Activated CD8-positive, alpha-beta memory T cell treated with anti-CD3 and anti-CD28 coated beads, Interleukin-2, amount 10 ng/mL, durations not matched to agents 7 days and 5 days (primary cell): Measurements from ENCODE around the gene CAMTA2. TPM values are rescaled to one million over a fixed set of nuclear protein-coding genes. Genes with fewer than 3 reads are reported as not detected.

Experiments used
- ATAC-seq: fragments of 150-1000 bp; cut with Tn5 transposase; one replicate; pipeline ENCODE4 v1.10.0; 2021; ENCODE audit warnings: moderate library complexity
- CTCF ChIA-PET: fragments of 350-600 bp; sonication (Branson Sonifier 250); formaldehyde crosslinking; loops from one replicate; lab custom pipeline; 2021; ENCODE audit warnings: antibody characterized with exemption; lab: Charles Lee
- DNase-seq: peaks from one replicate; pipeline ENCODE4 v3.0.0-alpha.2; 2020
- H3K27ac Mint-ChIP-seq: one replicate; pipeline ENCODE4 v1.8.0; 2021; ENCODE audit warnings: mild to moderate bottlenecking, mixed read lengths
- H3K27me3 Mint-ChIP-seq: one replicate; pipeline ENCODE4 v1.8.0; 2021; ENCODE audit warnings: mixed read lengths
- H3K36me3 Mint-ChIP-seq: one replicate; pipeline ENCODE4 v1.8.0; 2021; ENCODE audit warnings: mild to moderate bottlenecking, mixed read lengths
- H3K4me1 Mint-ChIP-seq: one replicate; pipeline ENCODE4 v1.8.0; 2021; ENCODE audit warnings: mixed read lengths
- H3K4me3 Mint-ChIP-seq: one replicate; pipeline ENCODE4 v1.8.0; 2021; ENCODE audit warnings: mild to moderate bottlenecking, moderate library complexity, mixed read lengths
- H3K9me3 Mint-ChIP-seq: one replicate; pipeline ENCODE4 v1.8.0; 2022; ENCODE audit warnings: low read depth, mixed read lengths
- microRNA-seq: library from miRNA; unstranded; fragments of <30 nt; microRNA quantifications from one replicate; pipeline ENCODE4 v1.2.0, GENCODE V29; 2022
- total RNA-seq, 2 experiments: library from RNA; stranded (reverse); gene quantifications; one replicate each; pipeline ENCODE4 v1.2.3, GENCODE V29; 2021

The CAMTA2 gene
- total RNA-seq, 2 experiments from 2014 or later: 60.6 to 72.5 TPM

GRCh38 chr17:4920351-4921048, 67.0 kb downstream of the CAMTA2 start:
- Mint-ChIP-seq H3K27ac (no peak overlapping the region), H3K27me3 (no peaks in the 10 kb centered on the region), H3K9me3 (no peaks in the 10 kb centered on the region), H3K4me1 (no peaks in the 10 kb centered on the region), H3K36me3 (peaks cover 2% of the 10 kb centered on the region), H3K4me3 (no peak overlapping the region)
- CTCF ChIA-PET: interaction anchor here (1.4 to 2.4 kb wide), 2 partner anchors 11 to 20 kb away, joined by 3 to 12 read pairs; partner anchors contain the start of genes RNF167 and SLC25A11
- no peak for ATAC-seq
- no peak for DNase-seq

- DNase-seq (no peak), ATAC-seq (no peak)
- CTCF ChIA-PET: interaction anchor here (0.6 to 2.4 kb wide), 3 partner anchors 11 to 438 kb away, joined by 3 to 12 read pairs (median 4); partner anchors contain the start of genes RNF167 and SLC25A11
- H3K9me3 Mint-ChIP-seq: no peaks in the 10 kb centered on the region
- peaks cover 2% of the 10 kb centered on the region for H3K36me3 Mint-ChIP-seq
- no peak overlapping the region for H3K27ac Mint-ChIP-seq
- H3K27me3 Mint-ChIP-seq: no peaks in the 10 kb centered on the region
- no peaks in the 10 kb centered on the region for H3K4me1 Mint-ChIP-seq
- no peak overlapping the region for H3K4me3 Mint-ChIP-seq
These were observed 67.9 kb downstream of the CAMTA2 start for GRCh38 chr17:4919511-4920047.

Small RNA genes within 50 kb of the gene (microRNA-seq; reads per million reads assigned to microRNA genes)
- gene MIR6864 (not detected), gene MIR6865 (not detected)

Other genes starting within 250 kb of the CAMTA2 start
- gene ZMYND15, start 247.8 kb downstream of the CAMTA2 start, total RNA-seq: under 1 TPM in 1 of 2 experiments, not detected in 1; 0.12 TPM
- under 1 TPM; 0.70 to 0.96 TPM for gene CXCL16, start 247.7 kb downstream of the CAMTA2 start, total RNA-seq
- gene TM4SF5, start 215.8 kb downstream of the CAMTA2 start, total RNA-seq: not detected
- under 1 TPM; 0.37 to 0.50 TPM for gene VMO1, start 201.3 kb downstream of the CAMTA2 start, total RNA-seq
- gene GLTPD2, start 198.7 kb downstream of the CAMTA2 start, total RNA-seq: not detected
- gene PSMB6, start 191.5 kb downstream of the CAMTA2 start, total RNA-seq: 100 to 1,000 TPM; 119 to 157 TPM
- 10 to 100 TPM; 11.7 to 14.5 TPM for gene PLD2, start 180.5 kb downstream of the CAMTA2 start, total RNA-seq
- 100 to 1,000 TPM in 1 of 2 experiments, 10 to 100 TPM in 1; 87.4 to 107 TPM for gene MINK1, start 154.3 kb downstream of the CAMTA2 start, total RNA-seq
- gene C17orf107, start 88.1 kb downstream of the CAMTA2 start, total RNA-seq: 1 to 10 TPM in 1 of 2 experiments, under 1 TPM in 1; 0.98 to 1.2 TPM
- gene CHRNE, start 84.6 kb downstream of the CAMTA2 start, total RNA-seq: under 1 TPM; 0.40 to 0.41 TPM
- gene GP1BA, start 55.4 kb downstream of the CAMTA2 start, total RNA-seq: not detected
- 10 to 100 TPM; 82.3 to 84.6 TPM for gene SLC25A11, start 47.6 kb downstream of the CAMTA2 start, total RNA-seq
- 100 to 1,000 TPM; 226 to 273 TPM for gene RNF167, start 47.4 kb downstream of the CAMTA2 start, total RNA-seq
- gene PFN1, start 39.1 kb downstream of the CAMTA2 start, total RNA-seq: 1,000 to 10,000 TPM; 2,029 to 2,329 TPM
- 10 to 100 TPM; 27.7 to 30.8 TPM for gene ENO3, start 36.6 kb downstream of the CAMTA2 start, total RNA-seq
- gene SPAG7, start 19.9 kb downstream of the CAMTA2 start, total RNA-seq: 10 to 100 TPM; 60.5 to 70.1 TPM
- under 1 TPM; 0.20 to 0.23 TPM for gene INCA1, start 9.8 kb upstream of the CAMTA2 start, total RNA-seq
- gene KIF1C, start 10.3 kb upstream of the CAMTA2 start, total RNA-seq: 10 to 100 TPM; 39.8 to 51.0 TPM
- 1 to 10 TPM in 1 of 2 experiments, under 1 TPM in 1; 0.84 to 2.2 TPM for gene SLC52A1, start 47.8 kb upstream of the CAMTA2 start, total RNA-seq
- 1 to 10 TPM; 1.9 to 2.9 TPM for gene ZFP3, start 90.8 kb upstream of the CAMTA2 start, total RNA-seq
- gene ZNF232, start 124.2 kb upstream of the CAMTA2 start, total RNA-seq: 10 to 100 TPM in 1 of 2 experiments, 1 to 10 TPM in 1; 8.6 to 10.7 TPM
- gene USP6, start 128.4 kb upstream of the CAMTA2 start, total RNA-seq: under 1 TPM; 0.03 to 0.07 TPM
- 10 to 100 TPM; 10.5 to 11.3 TPM for gene ZNF594, start 204.2 kb upstream of the CAMTA2 start, total RNA-seq
- not detected for gene SCIMP, start 247.2 kb upstream of the CAMTA2 start, total RNA-seq